22Rv1 (cell line): ENCODE data around the gene ATP5F1A.
"Not testable (repeated sequence)": the region's sequence is repeated elsewhere in the genome, so short reads cannot be mapped to it uniquely, and the experiment has no call there.

Source experiments
- CTCF ChIP-seq: fragments of 450-650 bp; IDR thresholded peaks from 2 replicates; pipeline ENCODE4 v1.5.1; 2017; ENCODE audit warnings: mild to moderate bottlenecking
- ZFX ChIP-seq: fragments of 450-650 bp; IDR thresholded peaks from 2 replicates; pipeline ENCODE4 v1.6.1; 2017; ENCODE audit warnings: antibody characterized with exemption, borderline replicate concordance

DNA sequence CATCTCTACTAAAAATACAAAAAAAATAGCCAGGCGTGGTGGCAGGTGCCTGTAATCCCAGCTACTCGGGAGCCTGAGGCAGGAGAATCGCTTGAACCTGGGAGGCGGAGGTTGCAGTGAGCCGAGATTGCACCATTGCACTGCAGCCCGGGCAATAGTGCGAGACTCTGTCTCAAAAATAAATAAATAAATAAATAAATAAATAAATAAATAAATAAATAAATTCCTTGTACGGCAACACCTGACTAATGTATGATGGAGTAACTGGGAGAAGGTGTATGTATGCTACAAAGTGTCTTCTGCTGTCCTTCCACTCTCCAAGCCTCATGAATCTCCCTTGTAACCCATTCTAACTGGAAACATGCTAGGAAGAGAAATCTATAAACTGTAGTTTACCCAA, 32.5 kb upstream of the ATP5F1A start:
- not testable (repeated sequence) for TF ChIP-seq CTCF, ZFX
